DMS79 treated with DMSO at 0.1 percent for 48 hours (cell line): ENCODE data around the gene SPO11.

Experiments used
- DNase-seq: peaks from one replicate; lab custom pipeline; 2025; lab: John Stamatoyannopoulos, UW

SPO11 gene

GRCh38 chr20:57329608-57330221 is at the start of gene SPO11:
TSS of gene SPO11 (plus strand) at chr20:57329803. CDS start at chr20:57329868, 65 bp downstream.
- no peak for DNase-seq

GRCh38 chr20:57280221-57280620 is 49.4 kb upstream of the SPO11 start:
- no peak for DNase-seq

- no peak for DNase-seq
These were observed 47.7 kb upstream of the SPO11 start for GRCh38 chr20:57281900-57282299.

DNA sequence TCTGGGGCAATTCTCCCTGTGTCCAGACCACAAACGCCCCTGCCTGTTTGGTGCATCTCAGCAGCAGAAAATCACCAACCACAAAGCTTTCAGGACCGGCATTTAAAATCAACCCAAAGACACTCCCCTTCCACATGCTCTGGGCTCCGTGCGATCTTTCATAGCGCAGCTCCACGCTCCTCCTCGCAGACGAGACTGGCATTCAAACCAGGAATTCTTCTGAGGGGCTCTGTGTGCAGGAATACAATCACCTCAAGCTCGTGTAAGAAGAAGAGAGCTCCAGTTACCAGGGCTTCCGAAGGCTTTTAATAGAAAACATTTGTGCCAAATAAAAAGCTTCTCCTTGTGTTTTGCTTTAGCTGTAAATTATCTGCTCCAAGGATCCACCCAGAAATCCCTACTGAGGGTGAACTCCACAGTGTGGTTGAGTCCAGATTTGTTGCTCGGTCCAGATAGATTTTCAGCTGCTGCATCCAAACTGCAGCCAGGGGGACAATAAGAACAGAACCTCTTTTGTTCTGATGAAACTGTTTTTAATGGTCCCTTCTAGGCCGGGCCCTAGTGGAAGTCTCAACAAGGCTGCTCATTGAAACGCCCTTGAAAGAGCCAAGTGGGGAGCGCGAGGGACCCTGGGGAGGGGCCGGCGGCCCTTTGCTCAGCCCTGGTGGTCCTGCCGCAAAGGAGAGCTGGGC is 46.8 kb upstream of the SPO11 start:
- DNase-seq = no peak

DNA sequence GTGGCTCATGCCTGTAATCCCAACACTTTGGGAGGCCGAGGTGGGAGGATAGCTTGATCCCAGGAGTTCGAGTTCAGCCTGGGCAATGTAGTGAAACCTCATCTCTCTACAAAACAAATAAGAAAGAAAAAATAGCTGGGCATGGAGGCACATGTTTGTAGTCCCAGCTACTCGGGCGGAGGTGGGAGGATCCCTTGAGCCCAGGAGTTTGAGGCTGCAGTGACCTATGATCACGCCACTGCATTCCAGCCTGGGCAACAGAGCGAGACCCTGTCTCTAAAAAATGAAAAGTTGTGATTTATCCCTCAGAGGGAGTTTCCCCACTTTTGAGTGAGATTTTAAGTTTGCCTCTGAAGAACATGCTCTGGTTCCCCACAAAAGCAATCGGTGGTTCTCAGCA is 45.7 kb upstream of the SPO11 start:
- no peak for DNase-seq

- DNase-seq = peak; percentile 42
These were observed 42.4 kb upstream of the SPO11 start for GRCh38 chr20:57287007-57287880.

DNA sequence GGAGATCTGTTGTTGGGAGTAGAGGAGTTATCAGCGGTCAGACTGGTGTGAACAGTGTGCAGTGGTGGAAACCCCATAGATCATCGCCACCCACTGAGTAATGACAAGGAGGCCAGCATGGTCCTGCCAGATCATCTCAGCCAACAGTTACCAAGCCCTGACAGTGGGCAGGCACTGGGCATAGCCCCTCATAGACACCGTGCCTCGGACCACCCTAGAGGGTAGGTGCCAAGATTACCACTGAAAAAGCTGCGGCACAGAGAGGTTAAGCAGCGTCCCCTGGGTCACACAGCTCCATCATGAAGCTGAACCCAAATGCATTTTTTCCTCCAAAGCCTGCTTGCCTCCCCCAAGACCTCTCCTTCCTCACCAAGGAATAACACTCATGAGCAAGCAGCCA is 41.7 kb upstream of the SPO11 start:
- DNase-seq = no peak

DNA sequence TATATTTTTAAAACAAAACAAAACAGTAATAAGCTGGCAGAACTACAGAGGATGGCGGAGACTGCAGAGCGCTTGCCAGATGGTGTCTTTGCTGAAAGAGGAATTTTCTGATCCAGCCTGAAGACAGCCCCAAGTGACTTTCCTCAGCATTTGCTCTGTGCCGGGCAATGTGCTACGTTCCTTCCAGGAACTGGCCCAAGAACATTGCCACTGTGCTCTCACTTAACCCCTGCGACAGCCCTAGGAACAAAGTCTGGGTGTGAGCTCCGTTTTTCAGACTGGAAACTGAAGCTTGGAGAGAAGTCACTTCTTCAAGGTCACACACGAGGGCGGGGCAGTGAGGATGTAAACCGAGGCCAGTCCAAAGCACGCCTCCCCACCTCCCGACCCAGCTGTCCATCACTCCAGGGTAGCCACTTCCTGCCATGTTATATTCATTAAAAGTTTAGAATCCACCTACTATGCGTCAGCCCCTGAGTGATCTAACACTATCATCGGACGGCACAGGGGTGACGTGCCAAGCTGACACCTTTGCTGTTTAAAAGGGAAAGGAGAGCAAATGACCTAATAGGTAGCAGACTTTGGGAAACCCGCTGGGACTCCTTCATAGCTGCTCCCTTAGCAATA is 40.8 kb upstream of the SPO11 start:
- no peak for DNase-seq

- no peak for DNase-seq
These were observed 40.0 kb upstream of the SPO11 start for GRCh38 chr20:57289391-57290177.

DNA sequence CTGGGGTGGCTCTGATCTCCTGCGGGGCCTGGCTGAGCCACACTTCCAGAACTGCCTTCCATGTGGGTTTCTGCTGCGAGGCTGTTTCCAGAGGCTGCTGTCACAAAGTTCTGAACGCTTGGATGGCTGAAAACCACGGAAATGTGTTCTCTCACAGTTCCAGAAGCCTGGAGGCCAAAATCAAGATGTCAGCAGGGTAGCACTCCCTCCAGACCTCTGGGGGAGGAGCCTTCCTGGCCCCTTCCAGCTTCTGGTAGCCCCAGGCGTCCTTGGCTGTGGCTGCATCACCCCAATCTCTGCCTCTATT is 39.5 kb upstream of the SPO11 start:
- DNase-seq = no peak

GRCh38 chr20:57291003-57291402 is 38.6 kb upstream of the SPO11 start:
- DNase-seq = no peak

GRCh38 chr20:57291694-57292093 is 37.9 kb upstream of the SPO11 start:
- no peak for DNase-seq

GRCh38 chr20:57292611-57293010 is 37.0 kb upstream of the SPO11 start:
- DNase-seq = no peak

- no peak for DNase-seq
These were observed 35.6 kb upstream of the SPO11 start for GRCh38 chr20:57293995-57294394.

- no peak for DNase-seq
These were observed 35.1 kb upstream of the SPO11 start for GRCh38 chr20:57294550-57294949.

DNA sequence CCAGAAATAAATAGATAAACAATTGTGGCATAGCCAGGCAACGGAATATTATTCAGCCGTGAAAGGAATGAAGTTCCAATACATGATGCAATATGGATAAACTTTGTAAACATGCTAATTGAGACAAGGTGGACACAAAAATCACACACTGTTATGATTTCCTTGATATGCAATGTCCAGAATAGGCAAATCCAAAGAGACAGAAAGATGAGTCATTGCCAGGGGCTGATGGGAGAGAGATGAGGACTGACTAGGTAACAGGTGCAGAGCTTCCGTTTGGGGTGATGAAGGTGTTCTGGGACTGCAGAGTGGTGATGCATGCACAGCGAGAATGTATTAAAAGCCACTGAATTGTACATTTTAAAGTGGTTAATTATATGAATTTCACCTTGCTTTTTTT is 31.1 kb upstream of the SPO11 start:
- DNase-seq = no peak

- DNase-seq = peak; percentile 54
These were observed 28.6 kb upstream of the SPO11 start for GRCh38 chr20:57301026-57301425.

DNA sequence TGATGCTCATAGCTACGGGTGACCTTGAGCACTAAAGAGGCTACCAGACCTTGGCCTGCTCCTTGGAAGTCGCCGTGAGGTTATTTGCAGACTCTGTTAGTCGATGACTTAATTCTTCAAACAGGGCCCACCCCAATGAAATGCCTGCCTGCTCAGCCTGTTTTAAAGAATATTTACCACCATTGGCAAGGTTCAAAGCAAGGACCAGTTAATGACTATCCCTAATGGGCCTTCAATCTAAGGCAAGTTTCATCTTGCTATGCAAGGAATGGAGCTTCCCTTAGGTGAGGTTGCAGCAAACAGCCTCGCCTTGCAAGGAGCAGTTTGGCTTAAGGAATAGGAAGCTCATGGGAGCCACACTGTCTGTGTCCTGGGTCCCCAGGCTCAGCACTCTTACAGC is 22.9 kb upstream of the SPO11 start:
- DNase-seq = no peak

DNA sequence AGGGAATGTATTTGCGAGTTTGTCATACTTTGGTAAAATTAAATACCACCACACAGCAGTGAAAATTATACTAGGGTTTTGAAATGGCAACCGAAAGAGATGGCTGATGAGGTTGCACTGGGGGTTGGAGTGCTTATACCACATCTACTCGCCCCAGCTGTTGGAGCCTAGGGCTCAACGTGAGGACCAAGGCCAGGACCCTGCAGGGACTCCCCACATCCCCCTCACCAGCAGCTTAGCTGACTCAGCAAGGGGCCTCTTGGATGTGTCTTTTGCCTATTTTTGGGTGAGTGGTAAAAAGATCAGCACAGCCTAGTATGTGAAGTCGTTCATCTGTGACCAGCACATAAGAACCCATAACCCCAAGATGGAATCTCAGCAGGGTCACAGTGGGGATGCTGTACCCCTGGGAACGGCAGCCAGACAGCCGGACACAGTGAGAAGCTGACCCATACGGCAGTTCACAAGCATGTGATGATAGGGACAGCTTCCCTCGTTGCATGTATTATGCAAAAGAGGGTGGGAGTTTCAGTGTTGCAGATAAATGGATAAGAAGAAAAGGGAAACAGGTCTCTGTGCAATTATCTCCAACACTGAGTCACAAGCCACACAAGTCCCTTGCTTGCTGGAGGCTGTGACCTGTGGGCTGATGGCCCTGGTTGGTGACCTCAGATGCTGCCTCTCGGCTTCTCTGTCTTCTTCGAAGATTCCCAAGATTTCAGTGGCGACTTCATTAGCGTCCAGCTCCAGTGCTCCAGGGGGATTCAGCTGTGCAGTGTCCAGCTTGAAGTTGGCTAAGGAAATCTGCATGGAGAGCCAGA is 20.9 kb upstream of the SPO11 start:
- DNase-seq = no peak

DNA sequence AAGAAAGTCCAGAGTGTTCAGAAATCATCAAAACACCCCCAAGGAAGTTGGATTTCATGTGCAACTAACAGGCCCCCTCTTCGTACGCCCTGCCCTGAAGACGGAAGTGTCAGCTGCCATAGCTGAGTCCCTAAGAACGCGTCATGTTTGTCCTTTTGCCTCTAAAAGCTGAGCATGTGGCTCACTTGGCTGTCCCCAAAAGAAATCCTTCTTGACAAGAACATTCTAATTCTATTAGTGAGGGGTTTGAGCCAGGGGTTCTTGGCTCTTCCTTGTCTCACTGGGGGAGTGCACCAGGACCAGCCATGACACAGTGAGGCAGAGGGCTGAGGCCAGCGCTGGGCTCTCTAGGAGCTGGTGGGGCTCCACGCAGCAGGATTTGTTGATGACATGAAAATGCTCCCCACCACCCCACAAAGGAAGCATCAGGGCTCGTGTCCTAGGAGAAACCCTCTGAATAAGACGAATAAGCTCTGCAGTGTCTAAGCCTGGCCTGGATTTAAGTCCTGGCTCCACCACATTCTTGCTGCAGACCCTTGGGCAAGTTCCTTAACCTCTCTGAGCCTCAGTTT is 20.0 kb upstream of the SPO11 start:
- no peak for DNase-seq
